ENCODE measurements around the gene TOP1.
A peak's percentile ranks its signal among the peaks of the same experiment; 100 is the strongest.

Gene TOP1

GRCh38 chr20:41058674-41059635 lies 30.3 kb downstream of the TOP1 start:
- no peak for DNase-seq (ENCODE audit: low spot score)

GRCh38 chr20:41061155-41061554 lies 32.5 kb downstream of the TOP1 start:
- DNase-seq (ENCODE audit: low spot score) = no peak

- no peak for DNase-seq (ENCODE audit: low spot score)
Observed at GRCh38 chr20:41063442-41063841, 34.8 kb downstream of the TOP1 start.

DNA sequence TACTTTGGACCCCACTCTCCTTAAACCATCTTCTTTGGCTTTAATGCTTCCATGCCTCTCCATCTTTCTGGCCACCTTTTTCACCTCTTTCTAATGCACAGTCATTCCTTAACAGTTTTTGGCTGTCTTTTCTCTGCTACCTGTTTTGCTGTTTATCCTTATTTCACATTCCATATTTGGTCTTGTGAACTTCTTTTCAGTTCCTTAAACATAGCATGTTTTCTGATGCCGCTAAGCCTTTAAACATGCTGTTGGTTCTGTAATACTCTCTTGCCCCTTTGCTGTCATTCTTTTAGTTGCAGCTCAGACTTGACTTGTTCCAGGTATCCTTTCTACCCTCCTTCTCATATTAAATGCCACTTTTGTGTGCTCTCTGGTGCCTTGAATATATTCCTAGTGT lies 35.8 kb downstream of the TOP1 start:
- no peak for DNase-seq (ENCODE audit: low spot score)

DNA sequence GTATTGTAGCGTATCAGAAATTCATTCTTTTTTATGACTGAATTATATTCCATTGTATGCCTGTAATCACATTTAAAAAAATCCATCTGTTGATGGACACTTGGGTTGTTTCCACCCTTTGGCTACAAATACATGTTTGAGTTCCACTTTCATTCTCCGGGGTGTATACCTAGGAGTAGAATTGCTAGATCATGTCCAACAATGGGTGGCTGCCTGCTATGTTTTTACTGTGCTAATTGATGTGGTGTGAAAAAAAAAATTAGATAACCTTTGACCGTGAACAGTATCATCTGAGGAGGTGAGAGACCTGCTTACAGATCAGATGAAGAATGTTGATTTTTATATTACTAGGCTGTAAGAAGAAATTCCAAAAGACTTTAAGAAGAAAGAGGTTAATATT lies 37.1 kb downstream of the TOP1 start:
- DNase-seq (ENCODE audit: low spot score) = no peak

GRCh38 chr20:41068806-41069205 lies 40.2 kb downstream of the TOP1 start:
- no peak for DNase-seq (ENCODE audit: low spot score)

DNA sequence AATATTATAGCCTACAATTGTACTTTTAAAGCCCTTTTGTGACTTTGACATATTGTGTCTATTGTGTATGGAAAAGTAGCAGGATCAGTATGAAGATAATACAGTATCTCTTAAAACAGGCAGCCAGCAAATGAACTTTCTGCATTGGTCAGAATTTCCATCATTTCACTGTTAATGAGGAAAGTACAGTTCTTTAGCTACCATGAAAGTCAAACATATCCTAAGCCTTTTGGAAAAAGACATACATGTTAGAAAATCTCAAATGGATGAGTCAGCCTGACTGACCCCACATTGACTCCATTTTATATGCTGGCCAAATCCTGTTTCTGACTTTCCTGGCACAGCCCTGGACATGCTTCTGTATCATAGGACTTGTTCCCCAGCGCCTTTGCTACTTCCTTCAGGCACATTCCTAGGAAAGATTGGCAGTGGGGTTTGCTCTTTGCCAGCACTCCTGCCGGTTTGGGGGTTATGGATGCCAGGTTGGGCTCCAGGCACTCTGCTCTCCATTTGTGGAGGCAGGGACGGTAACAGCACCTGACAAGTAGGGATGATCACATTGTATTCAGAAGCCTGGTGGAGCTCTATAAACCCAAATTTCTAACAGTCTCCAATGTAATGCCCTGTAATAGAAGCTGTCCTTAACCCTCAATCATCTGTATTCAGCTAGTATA lies 43.7 kb downstream of the TOP1 start:
- peak; percentile 67 for DNase-seq (ENCODE audit: low spot score)

DNA sequence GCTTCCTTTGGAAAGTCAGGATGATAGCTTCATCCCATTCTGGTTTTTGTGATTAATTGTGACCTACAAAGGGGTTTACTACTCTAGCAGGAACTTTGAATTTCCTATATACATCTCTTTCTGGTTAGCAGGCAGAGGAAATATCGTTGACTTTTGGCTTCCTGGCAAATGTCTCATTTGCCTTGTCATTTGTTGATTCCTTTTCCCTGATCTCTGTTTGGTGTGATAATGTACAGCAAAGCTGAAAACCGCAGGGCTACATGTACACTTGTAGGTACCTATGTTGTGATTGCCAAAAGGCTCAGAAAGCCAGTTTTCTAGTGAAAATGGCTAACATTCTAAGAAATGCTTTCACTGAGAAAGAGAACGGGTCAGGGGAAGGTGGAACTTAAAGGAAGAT lies 44.3 kb downstream of the TOP1 start:
- peak; percentile 87 for DNase-seq (ENCODE audit: low spot score)

- DNase-seq (ENCODE audit: low spot score) = peak; percentile 68
Observed at GRCh38 chr20:41074441-41074840, 45.8 kb downstream of the TOP1 start.

DNA sequence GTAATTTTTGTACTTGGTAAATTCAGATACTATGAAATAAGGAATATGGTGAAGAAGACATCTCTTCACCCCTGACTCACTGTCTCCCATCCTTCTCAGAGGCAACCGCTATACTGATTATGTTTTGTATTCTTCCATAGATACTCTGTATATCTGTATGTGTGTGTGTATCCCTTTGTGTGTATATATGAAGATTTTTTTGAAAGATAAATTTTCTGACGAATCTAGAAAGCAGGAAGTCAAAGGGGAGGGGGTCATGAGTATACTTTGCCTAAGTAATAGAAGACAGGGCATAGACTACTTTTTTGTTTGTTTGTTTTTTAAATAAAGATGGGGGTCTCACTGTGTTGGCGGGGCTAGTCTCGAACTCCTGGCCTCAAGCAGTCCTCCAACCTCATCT lies 48.2 kb downstream of the TOP1 start:
- DNase-seq (ENCODE audit: low spot score) = no peak

DNA sequence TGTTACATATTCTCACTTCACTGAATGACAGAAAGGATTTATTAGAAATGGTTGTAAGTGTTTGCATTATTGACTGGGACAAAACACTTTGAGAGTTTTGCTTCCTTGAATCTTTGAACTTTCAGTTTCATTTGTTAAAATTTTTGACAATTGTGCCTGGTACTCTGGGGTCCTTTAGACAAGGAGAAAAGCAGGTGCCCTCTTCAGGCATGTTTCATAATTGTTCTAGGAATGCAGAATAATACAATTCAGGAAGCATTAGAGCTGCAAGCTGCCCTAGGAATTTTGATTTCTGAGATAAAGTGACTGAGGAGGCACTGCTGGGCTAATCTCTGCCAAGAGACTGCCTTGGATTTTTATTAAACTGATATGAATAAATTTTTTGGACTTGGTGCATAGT lies 49.7 kb downstream of the TOP1 start:
- no peak for DNase-seq (ENCODE audit: low spot score)

- DNase-seq (ENCODE audit: low spot score) = no peak
Observed at GRCh38 chr20:41079066-41079465, 50.4 kb downstream of the TOP1 start.

- no peak for DNase-seq (ENCODE audit: low spot score)
Observed at GRCh38 chr20:41080866-41081265, 52.2 kb downstream of the TOP1 start.

- no peak for DNase-seq (ENCODE audit: low spot score)
Observed at GRCh38 chr20:41081276-41081814, 52.7 kb downstream of the TOP1 start.

DNA sequence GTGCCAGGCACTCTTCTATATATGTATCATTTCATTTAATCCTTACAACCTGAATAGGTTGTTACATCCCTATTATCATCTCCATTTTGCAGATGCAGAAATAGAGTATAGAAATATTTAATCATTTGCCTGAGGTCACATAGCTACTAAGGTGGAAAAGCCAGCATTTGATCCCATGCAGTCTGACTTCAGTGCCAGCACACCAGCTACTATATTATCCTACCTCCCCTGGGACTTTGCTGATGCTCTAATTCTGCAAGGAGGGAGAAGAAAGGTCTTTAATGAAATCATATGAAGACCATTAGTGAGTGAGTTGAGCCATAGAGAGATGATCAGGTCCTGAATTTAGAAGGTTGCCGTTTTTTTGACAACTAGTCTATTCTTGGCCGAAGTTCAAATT lies 53.7 kb downstream of the TOP1 start:
- DNase-seq (ENCODE audit: low spot score) = no peak

DNA sequence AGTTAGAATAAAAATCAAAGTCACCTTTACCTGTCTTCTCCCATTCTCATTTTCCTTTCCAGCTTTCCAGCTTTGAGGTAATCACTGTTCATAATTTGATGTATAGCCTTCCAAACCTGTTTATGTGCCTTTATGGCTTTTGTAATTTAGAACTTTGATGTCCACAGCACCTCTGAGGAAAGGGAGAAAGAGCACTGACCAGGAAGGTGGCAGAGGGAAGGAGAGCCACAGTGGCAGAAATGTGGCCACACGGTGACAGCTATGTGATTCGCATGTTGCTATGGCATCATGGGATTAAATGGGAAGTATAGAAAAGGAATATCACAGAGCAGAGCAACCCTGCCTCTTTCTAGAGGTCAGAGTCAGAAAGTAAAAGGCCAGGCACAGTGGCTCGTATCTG lies 57.0 kb downstream of the TOP1 start:
- DNase-seq (ENCODE audit: low spot score) = no peak

DNA sequence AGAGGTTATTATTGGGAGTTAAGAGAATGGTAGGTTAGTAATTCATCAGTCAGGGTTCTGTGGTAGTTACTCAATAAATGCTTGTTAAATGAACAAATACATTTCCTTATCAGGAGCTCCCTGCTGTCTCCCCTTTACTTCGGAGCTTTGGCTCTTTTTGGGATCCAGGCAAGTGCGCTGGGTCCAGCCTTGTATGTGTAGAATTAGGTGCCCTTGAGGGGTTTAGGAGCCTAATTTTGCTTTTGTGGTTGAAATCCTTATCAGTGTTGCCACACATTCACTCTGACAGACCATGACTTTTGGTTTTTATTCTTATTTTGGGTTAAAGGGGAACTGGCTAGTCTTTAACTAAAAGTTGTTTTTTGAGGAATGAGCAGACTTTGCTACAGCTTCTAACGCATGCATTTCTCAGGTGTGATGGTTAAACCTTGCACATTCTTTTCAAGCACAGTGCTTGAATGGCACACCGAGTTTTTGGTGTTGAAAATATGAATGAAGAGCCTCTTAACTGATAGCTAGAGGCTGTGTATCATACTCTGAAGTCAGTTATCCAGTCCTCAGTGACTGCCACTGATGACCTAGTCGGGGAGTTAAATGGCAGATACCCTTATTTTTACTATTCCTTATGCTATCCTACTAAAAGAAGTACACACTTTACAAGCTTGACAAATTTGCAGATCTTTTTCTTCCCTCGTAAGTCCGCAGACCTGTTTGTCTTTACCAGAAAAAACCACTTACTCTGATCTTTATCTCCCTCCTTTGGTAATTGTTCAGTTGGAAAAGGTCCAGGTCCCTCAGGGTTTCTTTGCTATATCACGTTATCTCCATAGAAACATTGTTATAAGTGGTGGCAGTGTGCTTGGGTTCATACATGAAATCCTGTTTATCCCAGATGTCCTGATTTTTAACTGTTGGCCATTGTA lies 58.0 kb downstream of the TOP1 start:
- peak; percentile 62 for DNase-seq (ENCODE audit: low spot score)

DNA sequence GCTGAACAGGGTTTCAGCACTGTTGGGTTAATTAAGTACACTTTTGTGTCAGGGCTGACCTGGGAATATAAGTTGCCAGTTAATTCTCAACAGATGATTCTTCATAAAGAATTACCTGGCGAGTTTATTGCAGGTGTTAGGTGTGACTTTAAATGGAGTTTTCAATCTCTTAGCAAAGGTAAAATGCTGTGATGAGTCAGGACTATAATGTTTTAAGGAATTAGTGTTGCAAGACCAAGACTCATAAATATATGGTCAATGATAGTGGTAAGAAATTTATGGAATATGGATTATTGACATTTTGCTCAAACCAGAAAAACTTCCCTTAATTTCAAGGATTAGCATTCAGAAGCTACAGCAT lies 58.7 kb downstream of the TOP1 start:
- no peak for DNase-seq (ENCODE audit: low spot score)

DNA sequence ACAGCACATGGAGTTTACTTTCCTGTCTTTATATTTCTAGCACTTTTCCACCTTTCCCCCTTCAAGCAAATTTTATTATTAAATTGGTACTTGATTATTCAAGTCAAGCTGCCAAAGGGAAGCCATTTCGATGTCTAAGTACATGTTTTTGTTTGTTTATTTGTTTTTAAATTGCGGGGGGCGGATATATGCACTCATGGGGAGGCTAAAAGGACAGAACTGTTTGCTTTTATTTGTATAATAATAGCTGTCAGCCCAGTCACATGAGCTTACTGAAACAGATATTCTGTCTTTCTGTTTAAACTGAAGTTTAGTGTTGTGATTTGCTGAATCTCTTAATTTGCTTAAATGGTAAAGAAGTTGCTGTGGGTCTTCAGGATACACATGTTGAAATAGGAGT lies 59.2 kb downstream of the TOP1 start:
- DNase-seq (ENCODE audit: low spot score) = no peak

DNA sequence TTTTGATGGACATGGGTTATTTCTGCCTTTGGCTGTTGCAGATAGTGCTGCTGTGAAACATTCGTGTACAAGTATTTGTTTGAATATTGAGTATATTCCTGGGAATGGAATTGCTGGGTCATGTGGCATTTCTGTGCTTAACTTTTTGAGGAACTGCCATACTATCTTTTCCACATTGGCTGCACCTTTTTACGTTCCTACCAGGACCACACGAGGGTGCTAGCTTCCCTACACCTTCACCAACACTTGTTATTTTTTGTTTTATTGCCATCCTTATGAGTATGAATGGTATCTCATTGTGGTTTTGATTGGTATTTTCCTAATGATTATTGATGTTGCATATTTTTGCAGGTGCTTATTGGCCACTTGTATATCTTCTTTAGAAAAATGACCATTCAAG lies 60.9 kb downstream of the TOP1 start:
- DNase-seq (ENCODE audit: low spot score) = peak; percentile 56

- DNase-seq (ENCODE audit: low spot score) = no peak
Observed at GRCh38 chr20:41091927-41092326, 63.3 kb downstream of the TOP1 start.

Data from hematopoietic multipotent progenitor cell treated with erythropoietin and hydrocortisone succinate and interleukin-3 and kit ligand, for 17 days (in vitro differentiated cells).